Measurements from ENCODE around the gene MROH2A. TPM values are rescaled to one million over a fixed set of nuclear protein-coding genes. Genes with fewer than 3 reads are reported as not detected.

The MROH2A gene
- total and polyA plus RNA-seq, 4 experiments from 2014 or later: not detected

GRCh38 chr2:233844836-233845235 is 66.7 kb downstream of the MROH2A start:
- DNase-seq: no peak
- no peaks in the 10 kb centered on the region for H3K27me3 ChIP-seq (ENCODE audit: insufficient read depth, low read length)
- H3K36me3 ChIP-seq (ENCODE audit: insufficient read depth, low read length): no peaks in the 10 kb centered on the region
- Mint-ChIP-seq H3K4me3 (no peak overlapping the region), H3K27me3 (no peaks in the 10 kb centered on the region), H3K27ac (no peak overlapping the region), H3K4me1 (peaks cover 0 to 4% (median under 1%) of the 10 kb centered on the region in 4 donors), H3K36me3 (no peaks in the 10 kb centered on the region), H3K9me3 (no peaks in the 10 kb centered on the region)
- H3K4me1 ChIP-seq (ENCODE audit: insufficient read depth, low read length): no peaks in the 10 kb centered on the region
- ChIA-PET POLR2A (ENCODE audit: partially characterized antibody) (no interaction called here), CTCF (ENCODE audit: partially characterized antibody) (no interaction called here)
- H3K9me3 ChIP-seq (ENCODE audit: control insufficient read depth in 1 of 2, low read length in 2 of 2): no peaks in the 10 kb centered on the region
- no peak overlapping the region for H3K27ac ChIP-seq (ENCODE audit: low read depth, low read length)
- no peak overlapping the region for H3K4me3 ChIP-seq (ENCODE audit: low read length in 2 of 2)
- intact Hi-C loops (cut with micrococcal nuclease): no loop called here

- no peaks in the 10 kb centered on the region for H3K9me3 Mint-ChIP-seq
- no peaks in the 10 kb centered on the region for H3K27me3 ChIP-seq (ENCODE audit: insufficient read depth, low read length)
- no peaks in the 10 kb centered on the region for H3K4me1 ChIP-seq (ENCODE audit: insufficient read depth, low read length)
- intact Hi-C loops (cut with micrococcal nuclease): no loop called here
- no peaks in the 10 kb centered on the region for H3K36me3 ChIP-seq (ENCODE audit: insufficient read depth, low read length)
- no peaks in the 10 kb centered on the region for H3K9me3 ChIP-seq (ENCODE audit: control insufficient read depth in 1 of 2, low read length in 2 of 2)
- no peaks in the 10 kb centered on the region for H3K27me3 Mint-ChIP-seq
- ChIA-PET CTCF (ENCODE audit: partially characterized antibody) (interaction anchor here (0.7 kb wide), 1 partner anchor 12 kb away, joined by 3 read pairs; no protein-coding TSS in a partner anchor), POLR2A (ENCODE audit: partially characterized antibody) (no interaction called here)
- no peak overlapping the region for H3K4me3 Mint-ChIP-seq
- H3K4me3 ChIP-seq (ENCODE audit: low read length in 2 of 2): no peak overlapping the region
- H3K27ac Mint-ChIP-seq: peak overlapping the region in 1 of 7 donors; percentile 39
- H3K36me3 Mint-ChIP-seq: no peaks in the 10 kb centered on the region
- DNase-seq: no peak
- H3K4me1 Mint-ChIP-seq: peaks cover 0 to 2% (median 0%) of the 10 kb centered on the region in 4 donors
- no peak overlapping the region for H3K27ac ChIP-seq (ENCODE audit: low read depth, low read length)
These were observed 67.4 kb downstream of the MROH2A start for GRCh38 chr2:233845301-233846060.

- ChIA-PET POLR2A (ENCODE audit: partially characterized antibody) (no interaction called here), CTCF (ENCODE audit: partially characterized antibody) (interaction anchor here (0.7 kb wide), 1 partner anchor 11 kb away, joined by 3 read pairs; no protein-coding TSS in a partner anchor)
- H3K36me3 ChIP-seq (ENCODE audit: insufficient read depth, low read length): no peaks in the 10 kb centered on the region
- no peaks in the 10 kb centered on the region for H3K4me1 ChIP-seq (ENCODE audit: insufficient read depth, low read length)
- no peak overlapping the region for H3K27ac ChIP-seq (ENCODE audit: low read depth, low read length)
- H3K36me3 Mint-ChIP-seq: no peaks in the 10 kb centered on the region
- no peak overlapping the region for H3K4me3 Mint-ChIP-seq
- H3K4me1 Mint-ChIP-seq: peaks cover 0 to 2% (median 0%) of the 10 kb centered on the region in 4 donors
- no peaks in the 10 kb centered on the region for H3K9me3 Mint-ChIP-seq
- H3K9me3 ChIP-seq (ENCODE audit: control insufficient read depth in 1 of 2, low read length in 2 of 2): no peaks in the 10 kb centered on the region
- no peak for DNase-seq
- H3K4me3 ChIP-seq (ENCODE audit: low read length in 2 of 2): no peak overlapping the region
- peaks cover 0 to 1% of the 10 kb centered on the region in 2 donors for H3K27me3 Mint-ChIP-seq
- no peak overlapping the region for H3K27ac Mint-ChIP-seq
- intact Hi-C loops (cut with micrococcal nuclease): no loop called here
- no peaks in the 10 kb centered on the region for H3K27me3 ChIP-seq (ENCODE audit: insufficient read depth, low read length)
These were observed 68.5 kb downstream of the MROH2A start for GRCh38 chr2:233846387-233847247.

GRCh38 chr2:233847248-233847898 is 69.2 kb downstream of the MROH2A start:
- no peak overlapping the region for H3K27ac ChIP-seq (ENCODE audit: low read depth, low read length)

GRCh38 chr2:233848276-233848675 is 70.1 kb downstream of the MROH2A start:
- H3K27ac Mint-ChIP-seq: no peak overlapping the region
- POLR2A ChIA-PET (ENCODE audit: partially characterized antibody): no interaction called here

More at GRCh38 chr2:233847248-233847898, 69.2 kb downstream of the MROH2A start:
- H3K4me3 ChIP-seq (ENCODE audit: low read length in 2 of 2): no peak overlapping the region
- no peak overlapping the region for H3K27ac Mint-ChIP-seq
- intact Hi-C loops (cut with micrococcal nuclease): no loop called here
- no peaks in the 10 kb centered on the region for H3K36me3 ChIP-seq (ENCODE audit: insufficient read depth, low read length)
- POLR2A ChIA-PET (ENCODE audit: partially characterized antibody): no interaction called here
- no peak overlapping the region for H3K4me3 Mint-ChIP-seq
- CTCF ChIA-PET (ENCODE audit: partially characterized antibody): interaction anchor here (1.4 to 2.4 kb wide), 2 partner anchors 11 to 16 kb away, joined by 3 to 9 read pairs; no protein-coding TSS in a partner anchor
- H3K9me3 Mint-ChIP-seq: no peaks in the 10 kb centered on the region
- no peaks in the 10 kb centered on the region for H3K36me3 Mint-ChIP-seq
- H3K27me3 Mint-ChIP-seq: peaks cover 0 to 4% of the 10 kb centered on the region in 2 donors
- H3K4me1 ChIP-seq (ENCODE audit: insufficient read depth, low read length): peaks cover 4% of the 10 kb centered on the region
- no peak for DNase-seq
- H3K9me3 ChIP-seq (ENCODE audit: control insufficient read depth in 1 of 2, low read length in 2 of 2): no peaks in the 10 kb centered on the region
- peaks cover 0 to 2% (median 1%) of the 10 kb centered on the region in 4 donors for H3K4me1 Mint-ChIP-seq
- H3K27me3 ChIP-seq (ENCODE audit: insufficient read depth, low read length): no peaks in the 10 kb centered on the region

GRCh38 chr2:233849607-233850271 is 71.6 kb downstream of the MROH2A start:
- no peaks in the 10 kb centered on the region for H3K9me3 Mint-ChIP-seq
- H3K9me3 ChIP-seq (ENCODE audit: control insufficient read depth in 1 of 2, low read length in 2 of 2): no peaks in the 10 kb centered on the region
- ChIA-PET POLR2A (ENCODE audit: partially characterized antibody) (no interaction called here), CTCF (ENCODE audit: partially characterized antibody) (interaction anchor here (1.0 to 2.4 kb wide), 2 partner anchors 8 to 11 kb away, joined by 3 to 9 read pairs; no protein-coding TSS in a partner anchor)
- intact Hi-C loops (cut with micrococcal nuclease): no loop called here
- H3K27ac Mint-ChIP-seq: no peak overlapping the region
- peaks cover 4 to 21% (median 14%) of the 10 kb centered on the region in 4 donors for H3K4me1 Mint-ChIP-seq
- H3K27me3 Mint-ChIP-seq: peaks cover 1 to 10% of the 10 kb centered on the region in 2 donors
- no peaks in the 10 kb centered on the region for H3K36me3 ChIP-seq (ENCODE audit: insufficient read depth, low read length)
- H3K4me1 ChIP-seq (ENCODE audit: insufficient read depth, low read length): peaks cover 19% of the 10 kb centered on the region
- H3K27me3 ChIP-seq (ENCODE audit: insufficient read depth, low read length): no peaks in the 10 kb centered on the region
- H3K27ac ChIP-seq (ENCODE audit: low read depth, low read length): no peak overlapping the region
- no peak for DNase-seq
- no peak overlapping the region for H3K4me3 ChIP-seq (ENCODE audit: low read length in 2 of 2)
- peaks cover 0 to 3% of the 10 kb centered on the region in 2 donors for H3K36me3 Mint-ChIP-seq
- H3K4me3 Mint-ChIP-seq: no peak overlapping the region

More at GRCh38 chr2:233848276-233848675, 70.1 kb downstream of the MROH2A start:
- no peaks in the 10 kb centered on the region for H3K9me3 Mint-ChIP-seq
- no peak for DNase-seq
- peaks cover 10% of the 10 kb centered on the region for H3K4me1 ChIP-seq (ENCODE audit: insufficient read depth, low read length)
- peaks cover 0 to 5% of the 10 kb centered on the region in 2 donors for H3K27me3 Mint-ChIP-seq
- no peak overlapping the region for H3K4me3 Mint-ChIP-seq
- H3K9me3 ChIP-seq (ENCODE audit: control insufficient read depth in 1 of 2, low read length in 2 of 2): no peaks in the 10 kb centered on the region
- no peak overlapping the region for H3K4me3 ChIP-seq (ENCODE audit: low read length in 2 of 2)
- CTCF ChIA-PET (ENCODE audit: partially characterized antibody): interaction anchor here (1.4 to 2.4 kb wide), 2 partner anchors 10 to 15 kb away, joined by 3 to 9 read pairs; no protein-coding TSS in a partner anchor
- no peaks in the 10 kb centered on the region for H3K27me3 ChIP-seq (ENCODE audit: insufficient read depth, low read length)
- intact Hi-C loops (cut with micrococcal nuclease): no loop called here
- H3K36me3 Mint-ChIP-seq: no peaks in the 10 kb centered on the region
- peaks cover 0 to 11% (median 6%) of the 10 kb centered on the region in 4 donors for H3K4me1 Mint-ChIP-seq
- no peaks in the 10 kb centered on the region for H3K36me3 ChIP-seq (ENCODE audit: insufficient read depth, low read length)
- no peak overlapping the region for H3K27ac ChIP-seq (ENCODE audit: low read depth, low read length)
